RWPE2 (cell line): ENCODE data around the gene CDKL4.

Experiments
- ATAC-seq: fragments of 200-7000 bp; cut with Tn5 transposase; 3 replicates; pipeline ENCODE4 v1.9.1; 2021; ENCODE audit warnings: low read depth
- DNase-seq: peaks from one replicate; pipeline ENCODE4 v3.0.0-alpha.2; 2020; ENCODE audit warnings: low spot score
- H3K27ac ChIP-seq: fragments of 450-650 bp; 2 replicates; pipeline ENCODE4 v1.5.1; 2017; ENCODE audit warnings: mild to moderate bottlenecking; ENCODE audit not compliant: poor library complexity, severe bottlenecking
- H3K27me3 ChIP-seq: fragments of 250-450 bp; sonication (Bioruptor Pico); 2 replicates; pipeline ENCODE4 v1.5.1; 2021; ENCODE audit warnings: mild to moderate bottlenecking, moderate library complexity; ENCODE audit not compliant: insufficient read depth, poor library complexity, severe bottlenecking
- H3K36me3 ChIP-seq: fragments of 250-450 bp; sonication (Bioruptor Pico); 2 replicates; pipeline ENCODE4 v1.5.1; 2020; ENCODE audit warnings: low read depth, mild to moderate bottlenecking, moderate library complexity
- H3K4me1 ChIP-seq: fragments of 250-450 bp; sonication (Bioruptor Pico); 2 replicates; pipeline ENCODE4 v1.5.1; 2021; ENCODE audit warnings: mild to moderate bottlenecking, moderate library complexity; ENCODE audit not compliant: insufficient read depth, poor library complexity, severe bottlenecking
- H3K4me3 ChIP-seq: fragments of 250-450 bp; sonication (Bioruptor Pico); 2 replicates; pipeline ENCODE4 v1.5.1; 2021; ENCODE audit warnings: mild to moderate bottlenecking, moderate library complexity; ENCODE audit not compliant: severe bottlenecking
- H3K9me3 ChIP-seq: fragments of 250-450 bp; sonication (Bioruptor Pico); 2 replicates; pipeline ENCODE4 v1.5.1; 2021; ENCODE audit warnings: mild to moderate bottlenecking, moderate library complexity; ENCODE audit not compliant: severe bottlenecking
- CTCF ChIP-seq: fragments of 450-650 bp; IDR thresholded peaks from one replicate; pipeline ENCODE4 v1.5.1; 2017; ENCODE audit warnings: mild to moderate bottlenecking, moderate library complexity; ENCODE audit not compliant: poor library complexity, severe bottlenecking

Gene CDKL4

GRCh38 chr2:39243469-39244123 lies at the start of gene CDKL4:
CDKL4 (minus strand) TSS chr2:39243970.
- DNase-seq = no peak

GRCh38 chr2:39290433-39290832 lies 46.7 kb upstream of the CDKL4 start:
- Histone ChIP-seq H3K4me1 (peaks cover 4% of the 10 kb centered on the region), H3K27ac (no peak overlapping the region), H3K36me3 (peaks cover 71% of the 10 kb centered on the region), H3K4me3 (no peak overlapping the region), H3K27me3 (no peaks in the 10 kb centered on the region), H3K9me3 (no peaks in the 10 kb centered on the region)
- ATAC-seq = no peak
- no peak for TF ChIP-seq CTCF
- DNase-seq = no peak

More at GRCh38 chr2:39243469-39244123, at the start of gene CDKL4:
- Histone ChIP-seq H3K27ac (no peak within 1 kb of the TSS), H3K9me3 (no peaks in the 10 kb centered on the region), H3K36me3 (no peaks in the 10 kb centered on the region), H3K27me3 (no peaks in the 10 kb centered on the region), H3K4me1 (no peaks in the 10 kb centered on the region), H3K4me3 (peak within 1 kb of the TSS; percentile 40)
- peak; percentile 81 for ATAC-seq
- TF ChIP-seq CTCF = no peak

- no peak for TF ChIP-seq CTCF
- DNase-seq (no peak), ATAC-seq (no peak)
- no peaks in the 10 kb centered on the region for H3K9me3 ChIP-seq
- H3K4me3 ChIP-seq = no peak overlapping the region
- peaks cover 4% of the 10 kb centered on the region for H3K4me1 ChIP-seq
- H3K27ac ChIP-seq = no peak overlapping the region
- H3K27me3 ChIP-seq = no peaks in the 10 kb centered on the region
- peaks cover 71% of the 10 kb centered on the region for H3K36me3 ChIP-seq
Measured at GRCh38 chr2:39289609-39290008, 45.8 kb upstream of the CDKL4 start.

- no peak for TF ChIP-seq CTCF
- H3K27me3 ChIP-seq = no peaks in the 10 kb centered on the region
- H3K4me3 ChIP-seq = no peak overlapping the region
- no peak overlapping the region for H3K27ac ChIP-seq
- H3K36me3 ChIP-seq = peaks cover 50% of the 10 kb centered on the region
- H3K4me1 ChIP-seq = no peaks in the 10 kb centered on the region
- DNase-seq (no peak), ATAC-seq (no peak)
- no peaks in the 10 kb centered on the region for H3K9me3 ChIP-seq
Measured at GRCh38 chr2:39283561-39283960, 39.8 kb upstream of the CDKL4 start.

GRCh38 chr2:39281391-39281790 lies 37.6 kb upstream of the CDKL4 start:
- no peaks in the 10 kb centered on the region for H3K4me1 ChIP-seq
- no peak overlapping the region for H3K4me3 ChIP-seq
- H3K27me3 ChIP-seq = no peaks in the 10 kb centered on the region
- no peaks in the 10 kb centered on the region for H3K9me3 ChIP-seq
- TF ChIP-seq CTCF = no peak
- DNase-seq (no peak), ATAC-seq (no peak)
- peaks cover 48% of the 10 kb centered on the region for H3K36me3 ChIP-seq
- H3K27ac ChIP-seq = no peak overlapping the region
